GM19452 (cell line): ENCODE results near the gene PLAAT3.
"Not testable (repeated sequence)": the region's sequence is repeated elsewhere in the genome, so short reads cannot be mapped to it uniquely, and the experiment has no call there.

Source experiments
- ATAC-seq: cut with Tn5 transposase; IDR thresholded peaks from one replicate; pipeline ENCODE4 v1.9.1; 2021; ENCODE audit not compliant: unreplicated experiment

Gene PLAAT3

DNA sequence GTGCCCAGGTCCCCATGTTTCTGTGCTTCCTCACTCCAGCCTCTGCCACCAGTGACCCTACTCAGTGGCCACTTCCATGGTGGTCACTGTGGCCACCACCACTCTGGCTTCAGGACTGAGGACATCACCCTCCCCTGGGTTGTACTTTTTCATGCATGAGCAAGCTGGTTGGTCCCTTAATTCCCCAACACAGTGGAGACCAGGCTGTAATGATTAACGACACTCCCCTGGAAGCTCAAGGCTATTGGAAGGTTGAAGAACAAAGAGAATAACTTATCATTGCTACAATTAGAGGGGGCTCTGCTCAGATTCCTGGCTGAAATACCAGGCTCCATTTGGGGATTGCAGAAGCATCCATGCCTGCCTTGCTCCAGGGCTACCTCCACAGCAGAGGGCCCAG is 67.2 kb downstream of the PLAAT3 start:
- no peak for ATAC-seq

- no peak for ATAC-seq
Observed at GRCh38 chr11:63543711-63544110, 70.5 kb downstream of the PLAAT3 start.

DNA sequence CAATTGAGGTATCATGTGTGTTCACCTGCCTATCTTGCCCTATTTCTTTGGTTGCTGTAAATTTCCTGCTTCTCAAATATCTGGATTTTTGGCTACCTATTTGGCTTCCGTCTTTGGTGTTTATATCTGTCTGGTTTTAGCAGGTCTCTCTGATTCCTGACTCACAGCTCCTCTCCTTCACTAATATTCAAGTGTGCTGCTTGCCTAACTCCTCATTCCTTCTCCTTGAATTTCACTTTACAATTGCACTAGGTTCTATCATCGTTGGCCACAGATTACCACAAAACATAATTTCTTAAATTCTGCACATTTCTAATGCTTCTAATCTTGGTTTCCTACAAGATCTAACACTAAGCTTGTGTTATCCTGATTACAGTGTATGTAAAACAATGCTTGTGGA is 71.7 kb downstream of the PLAAT3 start:
- not testable (repeated sequence) for ATAC-seq

- no peak for ATAC-seq
Observed at GRCh38 chr11:63537293-63538101, 76.7 kb downstream of the PLAAT3 start.

DNA sequence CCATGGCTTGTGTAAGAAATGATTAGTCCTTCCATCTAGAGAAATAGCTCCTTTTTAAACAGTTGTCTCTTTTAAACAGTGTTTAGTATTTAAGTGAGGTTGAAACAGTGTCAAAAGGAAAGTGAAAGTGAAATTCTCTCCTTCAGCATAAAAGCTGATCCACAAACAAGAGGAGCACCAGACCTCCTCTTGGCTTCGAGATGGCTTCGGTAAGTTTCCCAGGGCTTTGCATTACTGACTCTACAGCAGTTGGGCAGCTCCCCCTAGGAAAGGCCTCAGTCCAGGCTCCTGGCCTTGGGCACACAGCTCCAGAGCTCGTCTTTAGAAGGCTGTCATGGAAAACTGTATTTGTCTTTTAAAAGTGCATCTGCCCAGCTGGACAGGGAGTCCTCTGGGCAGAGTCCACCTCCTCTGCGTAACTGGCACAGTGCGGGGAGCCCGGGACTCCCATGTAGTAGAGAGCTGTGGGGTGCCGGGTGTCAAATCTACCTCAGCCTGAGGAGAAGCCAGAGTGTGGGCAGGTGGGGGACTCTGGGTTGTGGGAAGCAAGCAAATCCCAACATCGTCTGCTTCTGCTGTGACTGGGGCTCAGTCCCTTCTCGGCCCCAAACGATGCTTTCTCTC is 77.5 kb downstream of the PLAAT3 start, which contains the start of gene PLAAT4:
Gene PLAAT4, plus strand, starts transcription at position 140 of the 624 bp plus-strand sequence. Its CDS starts 61 bp downstream, at position 201.
- ATAC-seq, result no peak

DNA sequence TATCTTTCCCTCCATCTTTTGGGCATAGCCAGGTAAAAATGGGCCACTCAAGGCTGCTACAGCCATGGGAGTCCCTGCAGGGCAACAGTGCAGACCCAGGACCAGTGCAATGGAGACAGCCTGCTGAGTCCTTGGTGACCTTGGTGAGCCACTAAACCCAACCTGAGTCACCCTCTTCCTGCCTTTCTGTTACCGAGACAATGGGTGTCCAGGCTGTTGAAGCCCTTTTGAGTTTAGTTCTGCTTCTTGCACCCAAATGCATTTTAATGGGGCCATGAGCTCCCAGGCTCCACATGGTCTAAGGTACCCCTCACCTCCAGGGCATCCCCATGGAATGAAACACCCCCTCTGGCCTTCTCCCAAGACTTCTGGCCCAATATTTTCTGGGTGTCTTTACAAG is 78.5 kb downstream of the PLAAT3 start:
- ATAC-seq, result no peak

GRCh38 chr11:63534895-63535461 is 79.3 kb downstream of the PLAAT3 start:
- ATAC-seq, result no peak

DNA sequence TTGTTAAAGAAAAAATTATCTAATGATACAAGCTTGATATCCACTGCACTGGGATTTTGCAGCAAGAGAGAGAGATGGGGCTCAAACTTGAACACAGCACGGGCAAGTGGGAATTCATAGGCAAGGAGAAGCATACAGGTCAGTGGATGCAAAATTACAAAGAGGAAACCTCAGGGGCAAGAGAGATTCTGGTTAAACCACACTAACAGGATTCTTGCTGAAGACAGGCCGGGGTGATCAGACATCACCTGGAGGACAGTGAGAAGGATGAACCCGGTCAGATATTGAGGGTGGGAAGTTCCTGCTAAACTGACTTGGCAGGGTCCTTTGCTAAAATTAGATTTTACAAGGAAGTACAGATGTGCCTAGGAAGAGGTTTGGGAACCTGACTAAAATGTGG is 80.2 kb downstream of the PLAAT3 start:
- no peak for ATAC-seq

- no peak for ATAC-seq
Observed at GRCh38 chr11:63532799-63533475, 81.3 kb downstream of the PLAAT3 start.

- no peak for ATAC-seq
Observed at GRCh38 chr11:63532117-63532516, 82.1 kb downstream of the PLAAT3 start.

DNA sequence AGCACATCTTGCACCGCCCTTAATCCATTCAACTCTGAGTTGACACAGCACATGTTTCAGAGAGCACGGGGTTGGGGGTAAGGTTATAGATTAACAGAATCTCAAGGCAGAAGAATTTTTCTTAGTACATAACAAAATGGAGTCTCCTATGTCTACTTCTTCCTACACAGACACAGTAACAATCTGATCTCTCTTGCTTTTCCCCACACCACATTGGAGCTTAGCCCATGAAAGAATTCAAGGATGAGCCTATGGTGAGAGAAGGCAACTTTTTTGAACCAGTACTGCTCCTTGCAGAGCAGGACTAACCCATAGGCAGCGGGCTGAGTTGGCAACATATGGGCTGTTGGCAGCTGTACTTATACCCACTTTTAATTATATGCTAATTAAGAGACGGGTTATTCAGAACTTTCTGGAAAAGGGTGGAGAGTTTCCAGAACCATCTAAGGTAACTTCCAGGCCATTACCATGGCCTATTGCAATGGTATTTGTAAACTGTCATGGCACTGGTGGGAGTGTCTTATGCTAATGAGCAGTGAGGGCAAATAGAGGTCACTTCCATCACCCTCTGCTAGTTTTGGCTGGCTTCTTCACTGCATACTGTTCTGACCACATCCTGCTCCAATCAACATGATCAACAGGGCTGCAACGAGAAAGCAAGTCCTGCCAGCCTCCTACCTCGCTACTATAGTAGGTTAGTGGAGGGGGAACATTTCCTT is 83.0 kb downstream of the PLAAT3 start:
- peak; percentile 80 for ATAC-seq

- no peak for ATAC-seq
Observed at GRCh38 chr11:63530021-63530420, 84.2 kb downstream of the PLAAT3 start.

DNA sequence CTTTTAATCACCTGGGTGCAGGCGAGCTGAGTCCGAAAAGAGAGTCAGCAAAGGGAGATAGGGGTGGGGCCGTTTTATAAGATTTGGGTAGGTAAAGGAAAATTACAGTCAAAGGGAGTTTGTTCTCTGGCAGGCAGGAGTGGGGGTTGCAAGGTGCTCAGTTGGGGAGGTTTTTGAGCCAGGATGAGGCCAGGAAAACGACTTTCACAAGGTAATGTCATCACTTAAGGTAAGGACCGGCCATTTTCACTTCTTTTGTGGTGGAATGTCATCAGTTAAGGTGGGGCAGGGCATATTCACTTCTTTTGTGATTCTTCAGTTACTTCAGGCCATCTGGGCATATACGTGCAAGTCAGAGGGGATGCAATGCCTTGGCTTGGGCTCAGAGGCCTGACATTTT is 84.9 kb downstream of the PLAAT3 start:
- ATAC-seq, result not testable (repeated sequence)

- ATAC-seq, result not testable (repeated sequence)
Observed at GRCh38 chr11:63528729-63529278, 85.4 kb downstream of the PLAAT3 start.

GRCh38 chr11:63528156-63528555 is 86.1 kb downstream of the PLAAT3 start:
- ATAC-seq, result not testable (repeated sequence)

GRCh38 chr11:63527667-63528066 is 86.6 kb downstream of the PLAAT3 start:
- no peak for ATAC-seq
